Activated T-helper 1 cell treated with anti-CD3 and anti-CD28 coated beads, Interleukin-12 subunit alpha, Interleukin-12 subunit beta, Interleukin-2, Interleukin-4 antibody, amounts not matched to agents 30 ng/mL and 10 ng/mL and 1 ng/mL, durations not matched to agents 14 hours and 24 hours and 36 hours (primary cell): ENCODE results near the gene CDCA4. TPM values are rescaled to one million over a fixed set of nuclear protein-coding genes. Genes with fewer than 3 reads are reported as not detected.

Experiments
- DNase-seq: peaks from one replicate; pipeline ENCODE4 v3.0.0; 2021; ENCODE audit warnings: low spot score
- H3K27ac Mint-ChIP-seq: one replicate; pipeline ENCODE4 v1.8.0; 2021; ENCODE audit warnings: mild to moderate bottlenecking, mixed read lengths
- H3K27me3 Mint-ChIP-seq: one replicate; pipeline ENCODE4 v1.8.0; 2022; ENCODE audit warnings: mild to moderate bottlenecking, moderate library complexity, mixed read lengths; ENCODE audit not compliant: insufficient read depth
- H3K36me3 Mint-ChIP-seq: one replicate; pipeline ENCODE4 v1.8.0; 2021; ENCODE audit warnings: low read depth, mixed read lengths
- H3K4me1 Mint-ChIP-seq: one replicate; pipeline ENCODE4 v1.8.0; 2021; ENCODE audit warnings: low read depth, mixed read lengths
- H3K4me3 Mint-ChIP-seq: one replicate; pipeline ENCODE4 v1.8.0; 2021; ENCODE audit warnings: mild to moderate bottlenecking, moderate library complexity, mixed read lengths
- H3K9me3 Mint-ChIP-seq: one replicate; pipeline ENCODE4 v1.8.0; 2021; ENCODE audit warnings: mixed read lengths
- intact Hi-C: fragments of 100-400 bp; cut with micrococcal nuclease; formaldehyde crosslinking; loops from one replicate; pipeline ENCODE4 v1.15.1; 2024
- total RNA-seq: library from RNA; stranded (reverse); gene quantifications from 2 replicates; pipeline ENCODE4 v1.2.3, GENCODE V29; 2022

The CDCA4 gene
- total RNA-seq, 1 donor from 2014 or later: 62.5 TPM

GRCh38 chr14:104967386-104968152 lies 53.3 kb downstream of the CDCA4 start:
- no peaks in the 10 kb centered on the region for H3K4me1 Mint-ChIP-seq
- intact Hi-C loops: no loop called here
- no peak overlapping the region for H3K27ac Mint-ChIP-seq
- peaks cover 18% of the 10 kb centered on the region for H3K27me3 Mint-ChIP-seq
- no peak overlapping the region for H3K4me3 Mint-ChIP-seq
- H3K9me3 Mint-ChIP-seq: no peaks in the 10 kb centered on the region
- H3K36me3 Mint-ChIP-seq: no peaks in the 10 kb centered on the region
- DNase-seq: no peak

GRCh38 chr14:104966981-104967385 lies 53.9 kb downstream of the CDCA4 start:
- DNase-seq: no peak
- Mint-ChIP-seq H3K27ac (no peak overlapping the region), H3K27me3 (peaks cover 18% of the 10 kb centered on the region), H3K4me3 (no peak overlapping the region), H3K36me3 (no peaks in the 10 kb centered on the region), H3K9me3 (no peaks in the 10 kb centered on the region), H3K4me1 (no peaks in the 10 kb centered on the region)
- intact Hi-C loops: no loop called here

GRCh38 chr14:104966261-104966865 lies 54.5 kb downstream of the CDCA4 start:
- Mint-ChIP-seq H3K27me3 (peaks cover 16% of the 10 kb centered on the region), H3K27ac (no peak overlapping the region), H3K4me1 (no peaks in the 10 kb centered on the region), H3K36me3 (no peaks in the 10 kb centered on the region), H3K4me3 (no peak overlapping the region), H3K9me3 (no peaks in the 10 kb centered on the region)
- DNase-seq: no peak
- intact Hi-C loops: no loop called here

- intact Hi-C loops: no loop called here
- H3K36me3 Mint-ChIP-seq: no peaks in the 10 kb centered on the region
- H3K27ac Mint-ChIP-seq: no peak overlapping the region
- H3K4me1 Mint-ChIP-seq: no peaks in the 10 kb centered on the region
- DNase-seq: no peak
- H3K27me3 Mint-ChIP-seq: peaks cover 16% of the 10 kb centered on the region
- no peaks in the 10 kb centered on the region for H3K9me3 Mint-ChIP-seq
- no peak overlapping the region for H3K4me3 Mint-ChIP-seq
Measured at GRCh38 chr14:104965561-104966231, 55.2 kb downstream of the CDCA4 start.

- no peak overlapping the region for H3K4me3 Mint-ChIP-seq
- H3K36me3 Mint-ChIP-seq: no peaks in the 10 kb centered on the region
- DNase-seq: no peak
- peaks cover 22% of the 10 kb centered on the region for H3K27me3 Mint-ChIP-seq
- no peak overlapping the region for H3K27ac Mint-ChIP-seq
- H3K4me1 Mint-ChIP-seq: no peaks in the 10 kb centered on the region
- H3K9me3 Mint-ChIP-seq: no peaks in the 10 kb centered on the region
- intact Hi-C loops: no loop called here
Measured at GRCh38 chr14:104964546-104964945, 56.3 kb downstream of the CDCA4 start.

Other genes with a start within 250 kb of the CDCA4 start
- gene AKT1, start 225.3 kb downstream of the CDCA4 start, total RNA-seq: 137 and 140 TPM in 2 replicates
- 5.9 and 6.1 TPM in 2 replicates for gene ZBTB42, start 220.0 kb downstream of the CDCA4 start, total RNA-seq
- 9.8 and 10.7 TPM in 2 replicates for gene CEP170B, start 155.8 kb downstream of the CDCA4 start, total RNA-seq
- gene PLD4, start 96.2 kb downstream of the CDCA4 start, total RNA-seq: 0.10 and 0.21 TPM in 2 replicates
- 0.02 and 0.05 TPM in 2 replicates for gene AHNAK2, start 42.7 kb downstream of the CDCA4 start, total RNA-seq
- gene CLBA1, start 35.3 kb downstream of the CDCA4 start, total RNA-seq: 3.1 TPM in 2 replicates
- gene GPR132, start 44.3 kb upstream of the CDCA4 start, total RNA-seq: 24.6 and 24.9 TPM in 2 replicates
- 6.5 and 7.4 TPM in 2 replicates for gene JAG2, start 147.7 kb upstream of the CDCA4 start, total RNA-seq
- gene NUDT14, start 160.2 kb upstream of the CDCA4 start, total RNA-seq: 8.5 and 10.9 TPM in 2 replicates
- 41.1 and 41.9 TPM in 2 replicates for gene BTBD6, start 227.4 kb upstream of the CDCA4 start, total RNA-seq